GM18951 (cell line): ENCODE results near the gene SCNN1G.
"Not testable (repeated sequence)": the region's sequence is repeated elsewhere in the genome, so short reads cannot be mapped to it uniquely, and the experiment has no call there.

Experiments
- POLR2A ChIP-seq: IDR thresholded peaks from 4 replicates; pipeline ENCODE4 v1.6.1; 2011; ENCODE audit warnings: mild to moderate bottlenecking; ENCODE audit not compliant: insufficient read length, insufficient read depth; ENCODE audit errors: extremely low read depth
- in situ Hi-C: fragments of 300-500 bp; cut with MboI; formaldehyde crosslinking; loops from one replicate; pipeline ENCODE4 v1.12.0; 2022; ENCODE audit warnings: low sequenced_read_pairs, mixed read lengths, inconsistent platforms; ENCODE audit not compliant: unreplicated experiment

Gene SCNN1G

DNA sequence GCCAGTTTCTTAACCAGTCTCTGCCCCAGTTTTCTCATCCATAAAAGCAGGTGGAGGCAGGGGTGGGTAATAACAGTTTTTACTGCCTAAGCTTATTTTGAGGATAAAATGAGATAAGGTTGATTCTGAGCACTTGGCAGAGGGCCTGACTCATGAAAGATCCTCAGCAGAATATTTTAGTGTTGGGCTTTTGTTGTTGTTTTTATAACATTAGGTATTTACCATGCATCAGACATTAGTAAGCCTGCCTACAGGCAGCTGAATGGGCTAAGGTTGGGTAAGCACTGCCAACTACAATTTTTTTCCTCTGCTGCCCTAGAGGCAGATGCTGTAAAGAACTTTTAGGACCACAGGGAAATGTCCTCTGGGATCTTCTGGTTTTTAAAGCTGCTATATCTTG is 43.1 kb downstream of the SCNN1G start:
- in situ Hi-C loops = no loop called here
- no peak for TF ChIP-seq POLR2A

DNA sequence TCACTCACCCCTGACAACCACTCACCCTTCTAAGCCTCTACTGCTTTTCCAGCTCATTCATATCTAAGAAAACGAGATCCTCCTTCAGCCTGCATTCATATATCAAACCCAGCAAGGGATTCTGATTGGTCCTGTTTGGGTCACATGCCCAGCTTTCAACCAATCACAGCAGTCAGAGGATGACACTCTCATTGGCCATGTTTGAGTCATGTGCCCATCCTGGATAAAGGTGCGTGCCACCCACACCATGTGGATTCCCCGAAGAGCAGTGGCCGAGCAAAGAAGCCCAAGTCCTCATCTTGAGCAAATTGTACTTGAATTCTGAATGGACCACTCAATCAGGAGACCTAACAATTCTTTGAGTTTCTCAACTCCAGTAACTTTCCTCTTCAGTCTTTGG is 45.0 kb downstream of the SCNN1G start:
- in situ Hi-C loops = no loop called here
- no peak for TF ChIP-seq POLR2A

DNA sequence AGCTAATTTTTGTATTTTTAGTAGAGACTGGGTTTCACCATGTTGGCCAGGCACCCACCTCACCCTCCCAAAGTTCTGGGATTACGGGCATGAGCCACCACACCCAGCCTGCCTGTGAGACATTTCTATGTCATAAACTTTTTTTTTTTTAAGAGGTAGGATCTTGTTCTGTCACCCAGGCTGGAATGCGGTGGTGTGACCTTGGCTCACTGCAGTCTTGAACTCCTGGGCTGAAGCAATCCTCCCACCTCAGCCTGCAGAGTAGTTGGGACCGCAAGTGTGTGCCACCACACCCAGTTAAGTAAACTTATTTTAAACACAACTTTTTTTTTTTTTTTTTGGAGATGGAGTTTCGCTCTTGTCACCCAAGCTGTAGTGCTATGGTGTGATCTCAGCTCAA is 47.2 kb downstream of the SCNN1G start:
- TF ChIP-seq POLR2A = no peak
- in situ Hi-C loops = no loop called here

DNA sequence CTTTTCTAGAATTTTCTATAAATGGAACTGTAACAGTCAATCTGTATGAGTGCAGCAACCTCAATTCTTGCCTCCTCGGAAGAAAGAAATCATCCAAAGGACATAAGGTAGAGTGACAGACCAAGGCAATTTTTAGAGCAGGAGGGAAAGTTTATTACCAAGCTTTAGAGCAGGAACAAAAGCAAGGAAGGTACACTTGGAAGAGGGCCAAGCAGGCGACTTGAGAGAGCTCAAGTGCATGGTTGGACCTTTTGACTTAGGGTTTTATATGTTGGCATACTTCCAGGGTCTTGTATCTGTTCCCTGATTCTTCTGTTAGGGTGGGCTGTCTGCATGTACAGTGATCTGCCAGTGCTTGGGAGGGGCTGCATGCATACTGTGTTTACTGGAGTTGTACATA is 50.3 kb downstream of the SCNN1G start:
- no peak for TF ChIP-seq POLR2A
- in situ Hi-C loops = no loop called here

DNA sequence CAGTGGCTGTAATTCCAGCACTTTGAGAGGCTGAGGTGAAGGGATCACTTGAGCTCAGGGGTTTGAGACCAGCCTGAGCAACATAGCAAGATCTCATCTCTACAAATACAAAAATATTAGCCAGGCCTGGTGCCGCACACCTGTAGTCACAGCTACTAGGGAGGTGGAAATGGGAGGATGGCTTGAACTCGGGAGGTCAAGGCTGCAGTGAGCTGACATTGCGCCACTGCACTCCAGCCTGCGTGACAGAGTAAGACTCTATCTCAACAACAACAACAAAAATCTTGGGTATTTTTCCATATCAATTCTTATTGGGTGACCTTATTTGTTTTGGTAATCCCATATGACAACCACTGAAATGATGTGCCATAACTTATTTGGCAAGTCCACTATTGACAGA is 52.6 kb downstream of the SCNN1G start:
- in situ Hi-C loops = no loop called here

DNA sequence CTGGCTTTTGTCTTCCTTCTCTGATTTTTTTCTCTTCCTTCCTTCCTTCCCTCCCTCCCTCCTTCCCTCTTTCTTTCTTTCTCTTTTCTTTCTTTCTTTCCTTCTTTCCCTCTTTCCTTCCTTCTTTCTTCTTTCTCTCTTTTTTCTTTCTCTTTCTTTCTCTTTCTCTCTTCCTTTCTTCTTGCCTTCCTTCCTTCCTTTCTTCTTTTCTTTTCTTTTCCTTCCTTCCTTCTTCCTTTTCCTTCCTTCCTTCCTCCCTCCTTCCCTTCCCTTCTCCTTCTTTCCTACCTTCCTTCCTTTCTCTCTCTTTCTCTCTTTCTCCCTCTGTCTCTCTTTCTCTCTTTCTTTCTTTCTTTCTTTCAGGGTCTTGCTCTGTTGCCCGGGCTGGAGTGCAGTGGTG is 54.4 kb downstream of the SCNN1G start:
- in situ Hi-C loops = no loop called here
- TF ChIP-seq POLR2A = no peak

More for the DNA sequence above, 52.6 kb downstream of the SCNN1G start:
- no peak for TF ChIP-seq POLR2A

DNA sequence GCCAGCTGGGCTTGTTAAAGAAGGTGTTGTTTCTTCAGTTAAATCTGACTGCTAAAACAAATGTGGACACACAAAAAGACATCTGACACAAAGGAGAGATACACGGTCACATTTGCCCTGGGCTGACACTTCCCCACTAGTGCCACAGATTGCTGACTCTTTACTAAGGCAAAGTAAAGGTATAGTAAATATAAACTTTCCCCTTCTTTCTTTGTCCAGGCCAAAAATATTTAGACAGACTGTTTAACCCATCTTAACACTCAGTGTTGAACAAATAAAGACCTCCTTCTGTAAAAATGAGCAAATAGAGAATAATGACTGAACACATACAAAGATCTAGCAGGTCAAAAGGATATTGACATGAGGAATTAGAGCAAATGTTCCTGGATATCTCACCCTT is 58.4 kb downstream of the SCNN1G start:
- TF ChIP-seq POLR2A = no peak
- in situ Hi-C loops = no loop called here

DNA sequence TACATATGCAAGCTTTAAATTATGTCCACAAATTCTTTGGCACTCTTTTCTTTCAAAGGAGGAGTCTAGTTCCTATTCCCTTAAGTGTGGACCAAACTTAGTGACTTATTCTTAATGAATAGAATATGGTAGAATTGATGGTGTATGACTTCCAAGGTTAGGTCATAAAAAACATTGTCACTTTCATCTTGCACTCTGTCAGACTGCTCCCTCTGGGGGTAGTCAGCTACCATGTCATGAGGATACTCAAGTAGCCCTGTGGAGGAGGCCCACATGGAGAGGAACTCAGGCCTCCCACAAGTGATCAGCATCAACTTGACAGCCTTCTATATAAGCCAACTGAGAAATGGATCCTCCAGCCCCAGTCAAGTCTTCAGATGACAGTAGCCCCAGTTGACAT is 61.6 kb downstream of the SCNN1G start:
- no peak for TF ChIP-seq POLR2A
- in situ Hi-C loops = no loop called here

DNA sequence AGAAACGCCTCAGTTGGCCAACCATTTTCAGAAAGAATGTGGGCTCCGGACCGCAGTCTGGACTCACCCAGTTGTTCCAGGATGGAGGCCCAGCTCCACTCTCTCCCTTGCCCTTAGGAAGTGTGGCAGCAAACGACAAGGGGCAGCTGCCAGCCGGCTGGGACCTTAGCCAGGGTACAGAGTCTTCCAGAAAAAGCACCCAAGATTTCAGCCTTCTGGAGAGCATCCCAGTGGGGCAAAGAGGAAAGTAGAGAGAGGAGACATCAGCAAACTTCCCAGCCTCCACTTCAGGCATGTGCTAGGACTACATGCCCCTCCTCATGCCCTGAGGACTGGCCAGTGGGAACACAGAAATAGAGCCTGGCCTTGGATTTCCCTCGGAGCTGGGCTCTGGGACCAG is 62.7 kb downstream of the SCNN1G start:
- in situ Hi-C loops = no loop called here
- TF ChIP-seq POLR2A = no peak

DNA sequence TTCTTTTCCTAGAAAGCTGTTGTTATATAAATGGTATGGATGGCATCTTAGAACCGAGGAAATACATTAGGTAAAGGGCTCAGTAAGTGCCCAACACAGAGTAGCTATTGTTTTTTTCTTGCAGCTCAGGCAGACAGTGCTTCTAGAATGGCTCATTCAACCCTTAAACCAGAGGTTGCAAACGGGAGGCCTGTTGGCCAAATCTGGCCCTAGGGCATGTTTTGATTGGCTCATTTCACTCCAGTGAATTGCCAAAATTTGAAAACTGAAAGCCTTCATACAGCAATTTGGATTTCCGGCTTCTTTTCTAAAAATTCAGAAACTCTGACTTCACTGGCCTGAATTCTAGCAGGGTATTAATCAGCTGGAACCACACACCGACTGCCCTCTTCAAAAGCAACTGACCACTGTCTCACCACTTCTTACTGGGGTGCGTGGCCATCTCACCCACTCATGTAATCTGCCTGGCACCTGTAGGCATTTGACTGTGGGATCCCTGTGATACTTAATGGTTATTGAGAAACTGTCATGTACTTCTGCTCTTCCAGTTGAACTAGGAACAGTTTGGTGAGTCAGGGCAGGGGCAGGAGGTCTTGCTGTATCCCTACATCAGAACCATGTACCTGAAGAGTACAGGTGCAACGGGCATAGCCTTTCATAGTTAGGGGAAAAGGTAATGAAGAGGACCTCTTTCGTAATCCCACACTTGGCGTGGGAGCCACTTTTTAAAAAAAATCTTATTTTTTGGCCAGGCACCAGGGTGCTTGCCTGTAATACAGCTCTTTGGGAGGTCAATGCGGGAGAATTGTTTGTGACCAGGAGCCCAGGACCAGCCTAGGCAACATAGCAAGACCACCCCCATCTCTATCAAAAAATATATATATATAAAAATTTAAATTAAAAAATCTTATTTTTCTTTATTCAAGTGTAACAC is 66.0 kb downstream of the SCNN1G start:
- in situ Hi-C loops = no loop called here
- TF ChIP-seq POLR2A = no peak

DNA sequence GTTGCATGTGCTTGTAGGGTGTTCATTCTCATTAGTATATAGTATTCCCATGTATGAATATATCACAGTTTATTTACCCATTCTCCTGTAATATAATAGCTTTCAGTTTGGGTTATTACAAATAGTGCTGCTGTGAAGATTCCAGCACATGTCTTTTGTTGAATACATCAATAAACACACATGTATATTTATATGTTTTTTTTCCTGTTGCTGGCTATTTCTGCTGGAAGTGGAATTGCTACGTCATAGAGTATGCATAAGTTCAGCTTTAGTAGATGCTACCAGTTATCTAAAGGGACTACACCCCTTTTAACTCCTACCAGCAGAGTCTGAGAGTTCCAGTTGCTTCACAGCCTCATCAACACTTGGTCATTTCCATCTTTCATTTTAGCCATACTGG is 67.3 kb downstream of the SCNN1G start:
- in situ Hi-C loops = no loop called here
- TF ChIP-seq POLR2A = no peak

DNA sequence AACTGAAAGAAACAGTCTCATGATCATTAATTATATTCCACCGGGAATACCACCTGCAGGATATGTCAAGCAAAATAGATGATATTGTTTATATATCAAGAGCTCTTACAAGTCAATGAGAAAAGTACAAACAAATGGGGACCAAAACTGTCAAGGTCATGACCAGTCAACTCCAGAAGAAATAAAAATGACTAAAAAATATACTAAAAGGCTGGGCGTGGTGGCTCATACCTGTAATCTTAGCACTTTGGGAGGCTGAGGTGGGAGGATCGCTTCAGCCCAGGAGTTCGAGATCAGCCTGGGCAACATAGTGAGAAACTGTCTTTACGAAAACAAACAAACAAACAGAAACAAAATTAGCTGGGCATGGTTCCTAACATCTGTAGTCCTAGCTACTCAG is 69.8 kb downstream of the SCNN1G start:
- no peak for TF ChIP-seq POLR2A
- in situ Hi-C loops = no loop called here

DNA sequence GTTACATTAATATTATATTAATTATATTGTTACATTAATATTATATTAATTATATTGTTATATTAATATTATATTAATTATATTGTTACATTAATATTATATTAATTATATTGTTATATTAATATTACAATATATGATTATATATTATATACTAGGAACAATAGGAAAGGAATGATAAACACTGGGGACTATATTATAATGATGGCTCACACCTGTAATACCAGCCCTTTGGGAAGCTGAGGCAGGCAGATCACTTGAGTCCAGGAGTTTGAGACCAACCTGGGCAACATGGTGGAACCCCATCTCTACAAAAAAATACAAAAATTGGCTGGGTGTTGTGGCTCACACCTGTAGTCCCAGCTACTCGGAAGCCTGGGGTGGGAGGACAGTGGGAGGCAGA is 71.1 kb downstream of the SCNN1G start:
- in situ Hi-C loops = not testable (repeated sequence)

DNA sequence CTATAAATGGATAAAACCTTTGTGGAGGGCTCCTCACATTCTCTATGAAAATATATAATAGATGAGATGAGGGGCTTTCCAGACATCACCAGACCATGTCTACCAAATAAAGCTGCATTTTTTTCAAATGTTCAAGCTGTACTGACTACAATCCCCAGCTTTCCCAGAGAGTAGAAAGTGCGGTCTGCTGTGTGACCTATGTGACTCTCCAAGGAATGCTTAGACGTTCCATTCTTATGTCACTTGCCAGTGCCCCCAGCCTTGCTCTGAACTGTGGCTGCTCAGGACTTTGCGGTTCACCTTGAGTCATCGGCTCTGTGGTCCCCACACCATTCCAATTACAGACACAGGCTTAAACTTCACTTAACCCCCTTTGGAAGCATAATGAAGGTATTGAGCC is 71.8 kb downstream of the SCNN1G start:
- in situ Hi-C loops = no loop called here
- TF ChIP-seq POLR2A = no peak
